Breast epithelium (tissue), 3 donors: ENCODE measurements around the gene PRDM2.

Source experiments
- POLR2A ChIP-seq: fragments of 450-650 bp; IDR thresholded peaks from one replicate; pipeline ENCODE4 v1.6.1; 2016; ENCODE audit warnings: antibody characterized with exemption, mild to moderate bottlenecking, moderate library complexity
- POLR2AphosphoS5 ChIP-seq, 3 donors: sonication (generic); formaldehyde crosslinking; IDR thresholded peaks; one replicate each; pipeline ENCODE4 v1.6.1; 2017; ENCODE audit warnings: antibody characterized with exemption in 3 of 3

DNA sequence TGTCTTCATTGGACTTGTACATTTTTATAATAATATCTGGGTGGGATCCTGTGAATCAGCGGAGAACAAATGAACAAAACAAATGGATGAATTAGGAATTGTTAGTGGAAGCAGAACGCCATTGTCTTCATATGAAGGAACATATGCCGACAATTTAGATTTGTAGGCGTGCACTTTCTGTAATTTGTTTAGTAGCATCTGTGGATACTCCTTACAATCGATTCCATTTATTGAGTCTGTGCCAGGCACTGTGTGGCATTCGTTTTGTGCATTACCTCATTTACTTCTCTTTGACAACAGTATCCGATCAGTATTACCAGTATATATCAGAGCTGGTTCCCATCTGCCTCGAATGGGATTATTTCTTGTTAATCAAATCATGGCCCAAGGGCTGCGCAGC is 61.9 kb downstream of the PRDM2 start:
- TF ChIP-seq POLR2AphosphoS5 (IDR thresholded peaks at IDR 0.05) (no peak), POLR2A (no peak)
